DLD1 (cell line): Measurements from ENCODE around the gene DEF6.
"Not testable (repeated sequence)": the region's sequence is repeated elsewhere in the genome, so short reads cannot be mapped to it uniquely, and the experiment has no call there.

ENCODE experiments used
- in situ Hi-C: cut with HindIII; loops from 2 replicates; pipeline ENCODE4 v1.10.0; 2017; ENCODE audit warnings: low sequenced_read_pairs

Gene DEF6

GRCh38 chr6:35278708-35279107, 18.9 kb upstream of the DEF6 start:
- in situ Hi-C loops: no loop called here

GRCh38 chr6:35280903-35281302, 16.7 kb upstream of the DEF6 start:
- in situ Hi-C loops: no loop called here

- in situ Hi-C loops: no loop called here
Measured at GRCh38 chr6:35282472-35282871, 15.1 kb upstream of the DEF6 start.

- in situ Hi-C loops: no loop called here
Measured at GRCh38 chr6:35283361-35283760, 14.3 kb upstream of the DEF6 start.

GRCh38 chr6:35287671-35288396, 9.8 kb upstream of the DEF6 start:
- in situ Hi-C loops: no loop called here

GRCh38 chr6:35288834-35289233, 8.8 kb upstream of the DEF6 start:
- in situ Hi-C loops: no loop called here

GRCh38 chr6:35291491-35291890, 6.1 kb upstream of the DEF6 start:
- in situ Hi-C loops: no loop called here

GRCh38 chr6:35292494-35292893, 5.1 kb upstream of the DEF6 start:
- in situ Hi-C loops: no loop called here

GRCh38 chr6:35293681-35294080, 3.9 kb upstream of the DEF6 start:
- in situ Hi-C loops: no loop called here

- in situ Hi-C loops: no loop called here
Measured at GRCh38 chr6:35294308-35294945, 3.2 kb upstream of the DEF6 start.

- in situ Hi-C loops: no loop called here
Measured at GRCh38 chr6:35295036-35295435, 2.6 kb upstream of the DEF6 start.

GRCh38 chr6:35295521-35296315, 1.9 kb upstream of the DEF6 start:
- in situ Hi-C loops: no loop called here

- in situ Hi-C loops: no loop called here
Measured at GRCh38 chr6:35296931-35297600, 552 bp upstream of the DEF6 start.

GRCh38 chr6:35298625-35299140, 1.1 kb downstream of the DEF6 start:
- in situ Hi-C loops: no loop called here

GRCh38 chr6:35299674-35300073, 2.1 kb downstream of the DEF6 start:
- in situ Hi-C loops: no loop called here

GRCh38 chr6:35300848-35301247, 3.2 kb downstream of the DEF6 start:
- in situ Hi-C loops: no loop called here

GRCh38 chr6:35302604-35303241, 5.1 kb downstream of the DEF6 start:
- in situ Hi-C loops: no loop called here

- in situ Hi-C loops: no loop called here
Measured at GRCh38 chr6:35304299-35304698, 6.7 kb downstream of the DEF6 start.

GRCh38 chr6:35305117-35305516, 7.5 kb downstream of the DEF6 start:
- in situ Hi-C loops: no loop called here

- in situ Hi-C loops: not testable (repeated sequence)
Measured at GRCh38 chr6:35307138-35307537, 9.5 kb downstream of the DEF6 start.

GRCh38 chr6:35308543-35308942, 10.9 kb downstream of the DEF6 start:
- in situ Hi-C loops: not testable (repeated sequence)
